ENCODE results near the gene RDM1.

Gene RDM1

DNA sequence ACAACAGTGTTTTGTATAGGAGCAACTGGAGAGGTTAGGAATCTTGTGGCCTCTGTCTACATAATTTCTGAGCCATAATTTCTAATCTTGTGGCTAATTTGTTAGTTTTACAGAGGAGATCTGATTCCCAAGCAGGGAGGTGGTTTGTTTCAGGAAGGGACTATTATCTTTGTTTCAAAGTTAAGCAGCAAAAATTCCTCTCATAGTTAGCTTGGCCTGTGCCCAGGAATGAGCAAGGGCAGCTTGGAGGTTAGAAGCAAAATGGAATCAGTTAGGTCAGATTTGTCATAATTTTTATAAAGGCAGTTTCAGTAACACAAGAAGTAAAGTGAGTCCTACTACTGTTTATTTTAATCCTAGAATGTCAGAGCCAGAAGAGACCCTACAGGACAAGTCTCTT lies 2.0 kb upstream of the RDM1 start:
- DNase-seq, result no peak

DNA sequence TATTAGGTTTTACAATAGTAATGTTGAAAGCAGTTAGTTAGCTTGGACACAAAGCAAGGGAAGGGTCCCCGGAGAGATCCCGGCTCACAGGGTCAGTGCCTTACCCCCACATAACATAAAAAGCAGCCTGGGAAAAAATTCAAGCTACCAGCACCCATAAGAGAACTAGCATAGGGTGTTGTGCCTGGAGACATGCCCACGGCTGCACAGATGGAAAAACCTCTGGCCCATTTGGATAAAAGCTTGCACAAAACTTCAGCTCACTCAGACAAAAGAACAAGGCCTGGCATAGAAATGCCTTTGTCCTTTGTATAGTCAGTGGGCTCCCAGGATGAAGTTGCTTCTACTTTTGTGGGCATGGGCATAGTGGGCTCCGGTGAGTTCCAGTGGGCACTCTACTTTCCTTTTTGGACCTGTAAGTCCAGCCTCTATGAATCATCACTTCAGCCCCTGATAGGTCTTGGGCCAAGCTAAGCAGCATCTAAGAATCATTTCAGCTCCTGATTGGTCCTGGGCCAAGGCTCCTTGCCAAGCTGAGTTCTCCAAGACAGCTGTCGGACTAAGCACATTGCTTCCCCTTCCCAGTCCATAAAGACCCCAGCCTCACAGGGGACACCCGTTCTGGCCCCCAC lies 1.3 kb upstream of the RDM1 start:
- DNase-seq, result no peak

DNA sequence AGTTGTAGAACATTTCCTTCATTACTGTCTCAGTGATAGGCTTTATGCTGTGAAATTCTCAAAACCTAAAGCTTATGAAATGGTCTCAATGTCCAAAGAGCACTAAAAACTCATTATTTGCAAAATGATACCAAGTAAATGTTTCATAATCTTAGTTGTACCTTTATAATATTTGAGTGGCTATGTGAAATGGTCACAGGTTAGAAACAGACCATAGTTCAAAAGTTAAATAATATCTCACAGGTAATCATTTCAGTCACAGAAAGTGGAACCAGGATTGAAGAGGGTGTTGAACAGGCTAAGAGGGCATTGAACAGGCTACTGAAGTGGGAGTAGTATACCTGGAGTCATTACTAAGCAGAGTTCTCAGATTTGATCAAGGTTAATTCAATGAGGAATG lies 2.9 kb downstream of the RDM1 start:
- DNase-seq, result no peak

DNA sequence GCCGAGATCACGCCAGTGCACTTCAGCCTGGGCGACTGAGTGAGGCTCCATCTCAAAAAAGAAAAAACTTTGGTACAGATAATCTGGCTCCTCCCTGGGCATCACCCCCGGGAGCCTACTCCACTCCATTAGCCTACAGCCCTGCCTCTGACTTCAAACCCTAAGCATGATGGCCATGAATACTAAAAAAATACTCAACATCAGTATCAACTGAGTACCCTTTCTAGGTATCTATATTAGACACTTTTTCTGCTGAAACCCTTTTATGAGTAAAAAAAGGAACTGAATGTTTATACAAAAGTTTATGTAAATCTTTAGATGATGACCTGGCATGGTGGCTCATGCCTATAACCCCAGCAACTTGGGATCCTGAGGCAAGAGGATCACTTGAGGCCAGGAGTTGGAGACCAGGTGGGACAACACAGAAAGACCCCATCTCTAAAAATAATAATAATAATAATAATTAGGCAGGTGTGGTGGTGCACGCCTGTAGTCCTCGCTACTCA lies 6.9 kb downstream of the RDM1 start:
- no peak for DNase-seq

DNA sequence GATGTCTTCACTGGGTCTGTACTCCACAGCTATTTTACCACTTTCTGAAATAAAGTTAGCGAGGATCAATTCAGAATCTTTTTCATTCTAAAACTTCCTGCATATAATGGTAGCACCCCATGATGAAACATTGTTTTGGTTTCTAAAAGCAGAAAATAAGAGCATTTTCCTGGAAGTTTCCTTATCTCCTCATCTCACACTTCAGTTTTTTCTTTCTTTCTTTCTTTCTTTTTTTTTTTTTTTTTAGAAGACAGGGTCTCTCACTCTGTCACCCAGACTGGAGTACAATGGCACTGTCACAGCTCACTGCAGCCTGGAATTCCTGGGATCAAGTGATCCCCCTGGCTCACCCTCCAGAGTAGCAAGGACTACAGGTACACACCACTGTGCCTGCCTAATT lies 10.3 kb downstream of the RDM1 start:
- DNase-seq, result no peak

DNA sequence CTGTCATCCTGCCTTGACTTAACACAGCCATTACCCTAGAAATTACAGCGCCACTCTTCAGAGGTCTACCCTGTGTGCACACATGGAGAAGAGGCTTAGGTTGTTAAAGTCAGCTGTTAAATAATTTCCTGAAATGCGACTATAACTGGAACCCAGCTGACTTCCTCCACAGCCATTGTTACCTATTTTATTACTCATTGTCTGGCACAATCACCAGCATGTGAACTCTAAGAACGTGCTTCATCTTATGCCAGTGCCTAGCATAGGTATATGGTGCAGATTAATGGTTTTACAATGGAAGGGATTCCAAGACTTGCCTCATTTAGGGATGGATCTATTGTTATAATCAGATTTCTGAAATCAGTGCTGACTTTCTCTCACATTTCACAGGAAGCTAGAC lies 11.9 kb downstream of the RDM1 start:
- no peak for DNase-seq

DNA sequence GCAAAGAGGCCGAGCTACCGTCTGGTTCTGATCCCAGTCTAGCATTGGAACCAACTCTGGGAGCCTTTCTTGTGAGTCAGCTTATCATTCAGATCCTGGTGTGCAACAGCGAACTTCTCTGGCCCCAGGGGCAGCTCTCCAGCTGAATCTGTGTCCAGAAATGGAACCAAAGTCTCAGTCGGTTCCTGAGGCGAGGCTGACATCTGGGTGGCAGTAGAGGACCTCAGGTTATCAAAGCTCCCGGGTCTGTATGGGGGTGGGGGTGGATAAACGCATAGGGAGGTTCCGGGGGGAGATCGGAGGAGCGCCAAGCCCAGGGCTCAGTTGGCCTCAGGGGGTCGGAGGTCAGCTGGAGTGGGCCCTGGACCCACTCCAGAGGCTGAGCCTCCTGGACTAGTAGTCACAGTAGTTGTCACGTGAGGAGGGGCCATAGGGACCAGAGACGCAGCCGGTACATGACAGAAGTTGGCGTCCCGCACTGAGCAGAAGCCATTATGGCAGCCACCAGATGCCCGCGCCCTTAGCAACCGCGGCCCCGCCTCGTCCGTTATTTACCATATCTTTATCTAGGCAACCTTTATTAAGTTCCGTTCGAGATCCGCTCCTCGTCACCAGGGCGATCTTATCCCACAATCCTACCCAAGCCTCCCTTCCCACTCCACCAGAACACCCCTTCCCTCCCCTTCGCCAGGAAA lies 12.9 kb downstream of the RDM1 start:
- no peak for DNase-seq

DNA sequence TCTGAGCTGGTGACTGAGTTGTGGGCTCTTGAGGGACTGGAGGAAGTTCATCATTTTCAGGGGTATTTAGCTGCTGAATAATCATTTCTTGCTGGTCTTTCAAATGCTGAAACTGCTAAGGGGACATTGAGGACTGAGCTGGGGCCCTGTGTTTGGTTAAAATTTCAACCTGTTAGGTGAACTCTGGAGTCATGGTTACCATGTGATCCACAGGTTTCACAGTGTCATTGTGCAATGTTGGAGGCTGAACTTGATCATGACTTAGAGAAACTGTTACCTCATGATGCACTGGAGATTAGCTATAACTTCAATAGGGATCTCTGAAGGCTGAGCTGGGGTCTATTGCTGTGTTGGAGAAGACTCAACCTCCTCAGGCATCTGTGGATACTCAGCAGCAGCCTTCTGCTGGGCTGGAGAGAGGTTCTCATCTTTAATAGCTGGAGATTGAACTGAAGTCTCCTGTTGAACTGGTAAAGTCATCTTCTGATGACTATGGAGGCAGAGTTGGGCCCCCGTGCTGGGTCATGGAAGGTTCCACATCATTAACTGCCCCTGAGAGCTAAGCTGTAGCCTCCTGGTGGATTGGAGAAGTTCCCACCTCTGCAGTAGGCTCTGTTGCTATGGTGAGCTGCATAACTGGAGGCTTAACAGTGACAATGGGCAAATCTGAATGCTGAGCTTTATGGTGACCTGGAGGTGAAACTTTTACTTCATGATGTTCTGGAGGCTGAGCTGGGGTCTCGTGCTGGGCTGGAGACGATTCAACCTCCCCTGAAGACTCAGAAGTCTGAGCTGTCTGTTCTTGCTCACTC lies 15.2 kb downstream of the RDM1 start:
- DNase-seq, result no peak

DNA sequence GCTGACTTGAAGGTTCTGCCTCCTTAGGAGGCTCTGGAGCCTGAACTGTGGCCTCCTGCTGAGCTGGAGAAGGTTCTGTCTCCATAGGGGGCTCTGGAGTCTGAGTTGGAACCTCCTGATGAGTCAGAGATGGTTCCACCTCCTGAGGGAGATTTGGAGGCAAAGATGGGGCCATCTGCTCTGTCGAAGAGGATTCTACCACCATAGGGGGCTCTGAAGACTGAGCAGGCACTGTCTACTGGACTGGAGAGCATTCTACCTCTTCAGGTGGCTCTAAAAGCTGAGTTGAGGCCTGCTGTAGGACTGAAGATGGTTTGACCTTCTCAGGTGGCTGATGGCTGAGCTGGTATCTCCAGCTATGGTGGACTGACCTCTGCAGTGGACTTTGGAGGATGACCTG lies 16.2 kb downstream of the RDM1 start:
- no peak for DNase-seq

DNA sequence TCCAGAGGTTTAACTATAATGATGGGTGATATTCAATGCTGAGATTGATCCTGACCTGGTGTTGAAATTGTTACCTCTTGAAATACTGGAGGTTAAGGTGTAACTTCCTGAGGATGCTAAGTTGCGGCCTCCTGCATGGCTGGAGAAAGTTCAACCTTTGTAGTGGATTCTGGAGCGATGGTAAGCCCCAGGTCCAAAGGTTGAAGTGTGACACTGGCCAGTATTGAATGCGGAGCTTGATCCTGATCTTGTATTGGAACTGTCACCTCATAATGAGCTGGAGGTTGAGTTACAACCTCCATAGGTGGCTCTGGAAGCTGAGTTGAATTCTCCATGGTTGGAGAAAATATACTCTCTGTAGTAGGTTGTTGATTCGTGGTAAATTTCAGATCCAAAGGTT lies 17.0 kb downstream of the RDM1 start:
- DNase-seq, result no peak

DNA sequence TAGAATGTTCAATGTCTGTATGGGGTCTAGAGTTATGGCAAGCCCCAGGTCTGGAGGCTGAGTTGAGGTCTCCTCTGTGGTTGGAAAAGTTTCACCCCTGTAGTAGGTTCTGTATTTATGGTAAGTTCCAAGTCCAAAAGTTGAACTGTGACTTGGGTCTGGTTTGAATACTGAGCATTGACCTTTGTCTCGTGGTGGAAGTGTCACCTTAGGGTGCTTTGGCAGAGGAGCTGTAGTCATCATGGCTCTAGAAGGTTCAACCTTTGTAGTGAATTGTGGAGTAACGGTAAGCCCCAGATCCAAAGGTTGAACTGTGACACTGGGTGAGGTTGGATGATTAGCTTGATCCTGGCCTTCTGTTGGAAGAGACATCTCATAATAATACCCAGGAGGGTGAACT lies 17.6 kb downstream of the RDM1 start:
- no peak for DNase-seq

DNA sequence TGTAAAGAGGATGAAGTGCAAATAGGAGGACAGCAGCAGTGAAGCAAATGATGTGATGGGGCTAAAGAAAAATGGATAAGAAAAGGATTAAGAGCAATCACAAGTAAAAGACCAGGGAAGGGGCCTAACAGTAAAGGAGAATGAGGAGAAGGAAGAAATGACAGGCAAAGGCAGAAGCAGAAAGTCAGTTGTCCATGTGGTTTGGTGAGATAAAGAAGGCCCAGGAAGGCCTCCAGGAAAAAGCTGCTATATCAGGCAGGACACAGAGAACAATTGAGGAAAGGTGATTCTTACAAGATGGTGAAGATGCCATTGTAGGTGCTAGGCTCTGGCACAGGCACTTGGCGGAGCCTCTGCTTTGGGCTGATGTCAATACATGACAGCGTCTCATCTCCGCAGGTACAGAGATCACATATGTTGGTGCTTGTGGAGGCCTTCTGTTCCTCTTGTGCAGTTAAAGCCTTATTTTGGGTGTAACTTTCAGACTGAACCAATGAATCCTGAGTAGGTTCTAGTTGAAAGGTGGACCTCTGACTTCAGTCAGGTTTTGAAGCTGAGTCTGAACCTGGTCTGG lies 18.1 kb downstream of the RDM1 start:
- DNase-seq, result no peak

DNA sequence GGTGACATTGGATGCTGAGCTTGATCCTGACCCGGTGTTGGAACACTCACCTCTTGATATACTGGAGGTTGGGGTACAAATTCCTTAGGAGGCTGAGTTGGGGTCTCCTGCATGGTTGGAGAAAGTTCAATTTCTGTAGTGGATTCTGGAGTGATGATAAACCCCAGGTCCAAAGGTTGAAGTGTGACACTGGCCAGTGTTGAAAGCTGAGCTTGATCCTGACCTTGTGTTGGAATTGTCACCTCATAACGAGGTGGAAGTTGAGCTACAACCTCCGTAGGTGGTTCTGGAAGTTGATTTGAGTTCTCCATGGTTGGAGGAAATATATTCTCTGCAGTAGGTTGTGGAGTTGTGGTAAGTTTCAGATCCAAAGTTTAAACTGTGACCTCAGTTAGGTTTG lies 21.2 kb downstream of the RDM1 start:
- no peak for DNase-seq

DNA sequence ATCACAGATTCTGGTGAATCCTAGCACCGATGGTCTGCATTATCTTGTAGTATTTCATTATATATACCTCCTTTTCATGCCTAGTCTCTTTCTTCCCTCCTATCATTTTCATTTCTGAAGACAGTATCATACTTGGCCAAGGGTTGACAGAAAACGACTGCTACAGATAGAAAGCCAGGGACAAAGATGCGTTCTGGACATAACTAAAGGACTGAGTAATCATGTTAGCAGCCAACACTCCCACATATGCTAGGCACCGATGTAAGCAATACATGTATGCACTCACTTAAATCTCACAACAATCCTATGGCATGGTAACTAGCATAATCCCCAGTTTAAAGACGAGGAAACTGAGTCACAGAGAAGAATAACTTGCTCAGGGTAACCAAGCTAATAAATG lies 22.9 kb downstream of the RDM1 start:
- no peak for DNase-seq

DNA sequence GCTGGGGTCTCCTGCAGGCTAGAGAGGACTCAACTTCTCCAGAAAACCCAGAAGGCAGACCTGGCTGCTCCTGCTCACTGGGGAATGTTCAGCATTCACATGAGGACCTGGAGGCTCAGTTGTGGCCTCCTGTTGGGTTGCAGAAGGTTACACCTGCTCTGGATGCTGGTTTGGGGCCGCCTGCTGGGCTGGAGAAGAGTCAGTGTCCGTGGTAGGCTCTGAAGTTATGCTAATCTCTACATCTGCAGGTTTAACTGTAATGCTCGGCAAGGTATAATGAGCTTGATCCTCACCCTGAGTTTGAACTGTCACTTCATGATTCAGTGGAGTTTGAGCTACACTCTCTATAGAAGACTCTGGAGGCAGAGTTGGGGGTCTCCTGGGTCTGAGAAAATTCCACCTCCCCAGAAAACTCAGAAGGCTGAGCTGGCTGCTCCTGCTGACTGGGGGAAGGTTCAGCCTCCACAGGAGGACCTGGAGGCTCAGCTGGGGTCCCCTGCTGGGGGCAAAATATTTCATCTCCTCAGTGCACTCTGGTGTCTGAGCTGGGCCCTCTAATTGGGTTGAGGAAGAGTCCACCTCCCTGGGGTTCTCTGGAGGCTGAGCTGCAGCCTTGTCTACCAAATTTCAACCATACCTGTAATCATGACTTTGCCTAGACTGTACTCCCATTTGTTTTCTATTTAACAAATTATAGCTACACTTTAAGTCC lies 23.5 kb downstream of the RDM1 start:
- DNase-seq, result no peak

DNA sequence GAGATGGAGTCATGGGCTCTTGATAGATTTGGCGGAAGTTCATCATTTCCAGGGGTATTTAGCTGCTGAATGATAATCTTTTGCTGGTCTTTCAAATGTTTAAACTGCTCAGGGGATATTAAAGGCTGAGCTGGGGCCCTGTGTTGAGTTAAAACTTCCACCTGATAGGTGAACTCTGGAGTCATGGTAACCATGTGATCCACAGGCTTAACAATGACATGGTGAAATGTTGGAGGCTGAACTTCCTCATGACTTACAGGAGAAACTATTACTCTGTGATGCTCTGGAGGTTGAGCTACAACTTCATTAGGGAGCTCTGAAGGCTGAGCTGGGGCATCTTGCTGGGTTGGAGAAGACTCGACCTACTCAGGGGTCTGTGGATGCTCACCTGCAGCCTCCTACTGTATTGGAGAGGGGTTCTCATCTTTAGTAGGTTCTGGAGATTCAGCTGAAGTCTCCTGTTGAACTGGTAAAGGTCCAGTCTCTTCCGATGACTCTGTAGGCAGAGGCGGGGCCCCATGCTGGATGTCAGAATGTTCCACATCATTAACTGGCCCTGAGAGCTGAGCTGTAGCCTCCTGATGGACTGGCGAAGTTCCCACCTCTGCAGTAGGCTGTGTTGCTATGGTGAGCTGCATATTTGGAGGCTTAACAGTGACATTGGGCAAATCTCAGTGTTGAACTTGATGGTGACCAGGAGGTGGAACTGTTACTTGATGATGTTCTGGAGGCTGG lies 24.2 kb downstream of the RDM1 start:
- no peak for DNase-seq

DNA sequence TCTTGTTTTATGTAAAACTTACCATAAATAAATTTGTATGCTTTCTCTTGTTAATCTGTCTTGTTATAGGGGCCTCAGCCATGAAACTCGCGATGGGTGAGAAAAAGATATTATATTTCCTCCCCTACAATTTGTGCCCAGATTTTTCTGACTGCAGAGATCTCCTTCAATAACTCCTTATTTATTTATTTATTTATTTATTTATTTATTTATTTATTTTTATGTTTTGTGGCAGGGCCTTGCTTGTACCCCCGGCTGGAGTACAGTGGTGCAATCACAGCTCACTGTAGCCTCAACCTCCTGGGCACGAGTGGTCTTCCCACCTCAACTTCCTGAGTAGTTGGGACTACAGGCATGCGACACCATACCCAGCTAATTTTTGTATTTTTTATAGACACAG lies 27.1 kb downstream of the RDM1 start:
- DNase-seq, result no peak

DNA sequence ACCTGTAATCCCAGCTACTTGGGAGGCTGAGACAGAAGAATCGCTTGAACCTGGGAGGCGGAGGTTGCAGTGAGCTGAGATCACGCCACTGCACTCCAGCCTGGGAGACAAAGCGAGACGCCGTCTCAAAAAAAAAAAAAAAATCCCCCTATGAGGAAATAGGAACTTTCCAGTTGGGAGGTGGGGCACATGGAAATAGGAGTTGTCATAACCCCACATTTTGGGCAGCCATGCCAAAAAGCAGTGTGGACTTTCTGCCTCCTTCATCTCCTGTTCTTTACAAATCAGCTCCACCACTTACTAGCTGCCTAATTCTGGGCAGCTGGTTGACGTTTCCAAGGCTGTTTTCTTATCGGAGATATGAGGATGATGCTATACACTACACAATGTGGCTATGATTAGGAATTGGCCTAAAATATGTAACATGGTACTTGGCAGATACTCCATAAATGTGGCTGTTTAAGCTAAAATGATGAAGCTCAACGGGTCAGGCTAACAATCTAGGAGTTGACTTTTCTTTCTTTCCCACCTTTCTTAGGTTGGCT lies 28.9 kb downstream of the RDM1 start:
- DNase-seq, result no peak

DNA sequence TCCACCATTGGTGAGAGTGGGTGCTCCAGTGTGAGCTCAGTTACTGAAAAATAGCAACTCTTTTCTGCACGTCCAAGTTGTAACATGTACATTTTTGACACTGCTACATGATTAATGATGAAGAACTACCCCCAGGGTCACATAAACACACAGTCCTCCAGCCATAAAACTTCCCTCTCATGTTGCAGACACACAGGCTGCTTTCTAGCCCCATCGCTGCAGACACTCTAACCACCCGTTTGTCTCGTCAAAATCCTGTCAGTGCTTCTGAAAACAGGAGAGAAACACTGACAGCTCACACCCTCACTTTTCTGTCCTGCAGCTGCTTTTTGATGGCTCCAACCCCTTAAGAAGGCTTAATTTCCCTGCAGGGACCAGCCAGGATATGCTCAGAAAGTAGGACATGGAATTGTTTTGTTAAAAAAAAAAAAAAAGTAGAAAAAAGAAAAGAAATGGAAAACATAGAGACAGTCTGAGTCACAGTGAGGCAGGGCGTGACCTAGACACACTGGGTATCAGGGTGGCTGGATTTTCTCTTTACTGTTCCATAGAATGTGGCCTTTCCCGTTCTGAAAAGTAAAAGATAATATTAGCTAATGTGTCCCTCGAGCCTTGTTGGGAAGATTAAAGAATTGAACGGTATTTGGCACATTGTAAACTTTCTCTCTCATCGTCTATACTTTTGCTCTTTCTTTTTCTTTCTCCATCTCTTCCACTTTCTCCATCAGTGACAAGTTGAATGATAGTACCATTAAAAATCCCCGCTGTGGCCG lies 29.7 kb downstream of the RDM1 start:
- DNase-seq, result no peak

DNA sequence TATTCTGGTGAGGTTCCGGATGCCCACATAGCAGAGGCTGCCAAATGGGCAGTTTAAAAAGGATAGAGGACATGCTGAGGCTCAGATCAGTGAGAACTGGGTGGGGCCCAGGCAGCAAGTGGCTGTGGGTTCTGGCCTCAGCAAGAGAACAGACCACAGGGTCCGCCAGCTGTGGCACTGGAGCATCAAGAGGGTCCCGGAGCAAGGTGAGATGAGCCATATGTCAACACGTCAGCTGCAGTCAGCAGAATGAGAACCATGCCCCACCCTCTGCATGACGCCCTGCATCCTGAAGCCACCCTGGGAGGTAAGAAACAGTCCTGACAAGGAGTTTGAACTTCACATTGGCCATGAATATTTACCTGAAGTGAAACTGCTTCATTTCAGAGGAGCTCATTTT lies 30.3 kb downstream of the RDM1 start:
- no peak for DNase-seq

Data from right forelimb (tissue), 1 donor.